Stomach (tissue), 4 donors: Measurements from ENCODE around the gene TIE1.

Source experiments
- EP300 ChIP-seq: sonication (generic); formaldehyde crosslinking; IDR thresholded peaks from one replicate; pipeline ENCODE4 v1.6.1; 2017; ENCODE audit warnings: antibody characterized with exemption
- POLR2A ChIP-seq, 4 donors: fragments of 450-650 bp; IDR thresholded peaks; one replicate each; pipeline ENCODE4 v1.6.1; 2016; ENCODE audit warnings: antibody characterized with exemption in 4 of 4, control low read depth in 2 of 4, mild to moderate bottlenecking in 1 of 4, moderate library complexity in 1 of 4

DNA sequence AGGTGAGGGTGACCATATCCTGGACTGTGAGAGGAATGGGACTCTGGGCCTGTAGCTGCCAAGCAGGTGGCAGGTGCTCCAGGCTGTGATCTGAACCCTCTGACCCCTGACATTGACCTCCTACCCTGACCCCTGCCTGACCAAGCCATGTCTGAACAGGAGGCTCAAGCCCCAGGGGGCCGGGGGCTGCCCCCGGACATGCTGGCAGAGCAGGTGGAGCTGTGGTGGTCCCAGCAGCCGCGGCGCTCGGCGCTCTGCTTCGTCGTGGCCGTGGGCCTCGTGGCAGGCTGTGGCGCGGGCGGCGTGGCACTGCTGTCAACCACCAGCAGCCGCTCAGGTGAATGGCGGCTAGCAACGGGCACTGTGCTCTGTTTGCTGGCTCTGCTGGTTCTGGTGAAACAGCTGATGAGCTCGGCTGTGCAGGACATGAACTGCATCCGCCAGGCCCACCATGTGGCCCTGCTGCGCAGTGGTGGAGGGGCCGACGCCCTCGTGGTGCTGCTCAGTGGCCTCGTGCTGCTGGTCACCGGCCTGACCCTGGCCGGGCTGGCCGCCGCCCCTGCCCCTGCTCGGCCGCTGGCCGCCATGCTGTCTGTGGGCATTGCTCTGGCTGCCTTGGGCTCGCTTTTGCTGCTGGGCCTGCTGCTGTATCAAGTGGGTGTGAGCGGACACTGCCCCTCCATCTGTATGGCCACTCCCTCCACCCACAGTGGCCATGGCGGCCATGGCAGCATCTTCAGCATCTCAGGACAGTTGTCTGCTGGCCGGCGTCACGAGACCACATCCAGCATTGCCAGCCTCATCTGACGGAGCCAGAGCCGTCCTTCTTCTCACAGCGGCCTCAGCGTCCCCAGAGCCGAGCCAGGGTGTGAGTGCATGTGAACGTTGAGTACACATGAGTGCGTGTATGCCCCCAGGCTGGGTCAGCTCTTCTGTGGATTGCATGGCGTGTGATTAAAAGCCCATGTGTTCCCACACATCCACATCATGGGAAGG, 27.9 kb upstream of the TIE1 start:
- TF ChIP-seq EP300 = no peak
- no peak for TF ChIP-seq POLR2A (IDR thresholded peaks at IDR 0.05)
